ENCODE results near the gene TTC4. TPM values are rescaled to one million over a fixed set of nuclear protein-coding genes. Genes with fewer than 3 reads are reported as not detected.
A peak's percentile ranks its signal among the peaks of the same experiment; 100 is the strongest.
"Not testable (repeated sequence)": the region's sequence is repeated elsewhere in the genome, so short reads cannot be mapped to it uniquely, and the experiment has no call there.

The TTC4 gene
- total RNA-seq, 1 donor from 2014 or later, result 16.4 TPM

DNA sequence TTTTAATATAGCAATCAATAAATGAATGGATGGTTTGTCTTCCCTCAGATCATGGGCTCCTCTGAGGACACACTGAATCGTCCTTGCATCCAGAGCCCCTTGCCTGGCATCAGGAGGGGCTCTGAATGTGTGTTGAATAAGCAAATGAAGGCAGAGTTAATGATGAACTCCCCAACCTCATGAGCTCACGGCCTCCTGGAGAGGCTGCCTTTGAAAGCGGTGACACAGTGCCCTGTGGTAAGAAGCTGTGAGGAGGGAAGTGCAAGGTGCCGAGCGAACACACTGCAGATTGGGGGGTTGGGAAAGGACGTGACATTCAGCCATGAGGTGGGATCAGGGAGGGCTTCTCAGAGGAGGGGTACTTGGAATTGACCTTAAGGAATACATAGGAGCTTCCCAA is 51.9 kb downstream of the TTC4 start:
- Histone ChIP-seq H3K27ac (no peak overlapping the region), H3K4me1 (no peaks in the 10 kb centered on the region), H3K4me3 (no peak overlapping the region), H3K27me3 (no peaks in the 10 kb centered on the region), H3K9me3 (no peaks in the 10 kb centered on the region), H3K36me3 (no peaks in the 10 kb centered on the region)
- ATAC-seq (no peak), DNase-seq (no peak)
- TF ChIP-seq CTCF (IDR thresholded peaks at IDR 0.05), result no peak
- intact Hi-C loops (cut with DNase I), result no loop called here

GRCh38 chr1:54768093-54768492 is 52.4 kb downstream of the TTC4 start:
- no peaks in the 10 kb centered on the region for H3K27me3 ChIP-seq
- intact Hi-C loops (cut with DNase I), result no loop called here
- H3K4me3 ChIP-seq, result no peak overlapping the region
- no peak for DNase-seq
- H3K9me3 ChIP-seq, result no peaks in the 10 kb centered on the region
- H3K27ac ChIP-seq, result no peak overlapping the region
- no peaks in the 10 kb centered on the region for H3K36me3 ChIP-seq
- TF ChIP-seq CTCF (IDR thresholded peaks at IDR 0.05), result no peak
- no peak for ATAC-seq
- no peaks in the 10 kb centered on the region for H3K4me1 ChIP-seq

DNA sequence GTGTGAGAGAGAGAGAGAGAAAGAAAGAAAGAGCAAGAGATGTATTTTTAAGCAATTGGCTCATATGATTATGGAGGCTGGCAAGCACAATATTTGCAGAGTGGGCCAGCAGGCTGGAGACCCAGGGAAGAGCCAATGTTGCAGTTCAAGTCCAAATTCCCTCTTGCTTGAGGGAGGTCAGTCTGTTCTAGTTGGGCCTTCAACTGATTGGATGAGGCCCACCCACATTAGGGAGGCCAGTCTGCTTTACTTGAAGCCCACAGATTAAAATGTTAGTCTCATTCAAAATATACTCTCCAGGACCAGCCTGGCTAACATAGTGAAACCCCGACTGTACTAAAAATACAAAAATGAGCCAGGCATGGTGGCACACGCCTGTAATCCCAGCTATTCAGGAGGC is 57.3 kb downstream of the TTC4 start:
- no peaks in the 10 kb centered on the region for H3K4me1 ChIP-seq
- TF ChIP-seq CTCF (IDR thresholded peaks at IDR 0.05), result no peak
- no peaks in the 10 kb centered on the region for H3K9me3 ChIP-seq
- no peaks in the 10 kb centered on the region for H3K36me3 ChIP-seq
- DNase-seq (no peak), ATAC-seq (no peak)
- no peak overlapping the region for H3K4me3 ChIP-seq
- no peaks in the 10 kb centered on the region for H3K27me3 ChIP-seq
- no peak overlapping the region for H3K27ac ChIP-seq
- intact Hi-C loops (cut with DNase I), result no loop called here

- Histone ChIP-seq H3K36me3 (no peaks in the 10 kb centered on the region), H3K27me3 (no peaks in the 10 kb centered on the region), H3K4me1 (no peaks in the 10 kb centered on the region), H3K4me3 (no peak overlapping the region), H3K9me3 (no peaks in the 10 kb centered on the region), H3K27ac (no peak overlapping the region)
- peak; percentile 49 for ATAC-seq
- no peak for TF ChIP-seq CTCF (IDR thresholded peaks at IDR 0.05)
- intact Hi-C loops (cut with DNase I), result no loop called here
- no peak for DNase-seq
Observed at GRCh38 chr1:54774820-54775498, 59.3 kb downstream of the TTC4 start.

DNA sequence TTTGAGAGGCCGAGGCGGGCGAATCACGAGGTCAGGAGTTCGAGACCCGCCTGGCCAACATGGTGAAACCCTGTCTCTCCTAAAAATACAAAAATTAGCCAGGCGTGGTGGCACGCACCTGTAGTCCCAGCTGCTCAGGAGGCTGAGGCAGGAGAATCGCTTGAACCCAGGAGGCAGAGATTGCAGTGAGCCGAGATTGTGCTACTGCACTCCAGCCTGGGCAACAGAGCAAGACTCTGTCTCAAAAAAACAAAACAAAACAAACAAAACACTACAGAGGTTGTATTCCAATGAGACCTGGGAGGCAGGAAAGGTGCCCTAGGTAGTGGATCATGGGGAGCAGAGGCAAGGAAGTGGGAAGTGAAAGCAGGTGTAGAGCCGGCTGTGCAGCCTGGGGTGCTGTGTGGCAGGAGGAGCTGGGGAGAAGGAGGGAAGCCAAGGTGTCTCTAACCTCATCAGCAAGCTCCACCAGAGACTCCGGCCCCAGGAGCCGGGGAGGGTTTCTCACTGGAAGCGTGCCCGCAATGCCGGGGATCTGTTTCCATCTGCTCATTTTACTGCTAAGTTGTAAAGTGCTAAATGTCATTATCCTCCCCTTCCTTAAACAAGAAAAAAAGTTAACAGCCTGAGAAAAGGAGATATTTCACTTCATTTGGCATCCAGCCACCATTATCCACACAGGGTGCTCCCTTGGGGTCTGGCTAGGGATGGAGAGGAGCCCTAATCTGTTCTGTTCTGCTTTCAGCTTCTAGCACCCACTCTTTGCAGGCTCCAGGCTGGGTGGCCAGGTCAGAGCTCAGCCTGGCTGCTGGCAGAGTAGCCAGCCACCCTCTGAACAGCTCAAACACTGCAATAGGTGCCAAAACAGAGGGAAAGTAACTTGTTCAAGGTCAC is 60.4 kb downstream of the TTC4 start:
- ATAC-seq; H3K9me3 ChIP-seq; H3K36me3 ChIP-seq; H3K4me3 ChIP-seq; intact Hi-C loops (cut with DNase I); H3K4me1 ChIP-seq; H3K27me3 ChIP-seq; DNase-seq; H3K27ac ChIP-seq: not testable (repeated sequence)

- Histone ChIP-seq H3K27ac (no peak overlapping the region), H3K36me3 (no peaks in the 10 kb centered on the region), H3K4me3 (no peak overlapping the region), H3K27me3 (no peaks in the 10 kb centered on the region), H3K4me1 (no peaks in the 10 kb centered on the region), H3K9me3 (no peaks in the 10 kb centered on the region)
- no peak for TF ChIP-seq CTCF (IDR thresholded peaks at IDR 0.05)
- ATAC-seq (no peak), DNase-seq (no peak)
- intact Hi-C loops (cut with DNase I), result no loop called here
Observed at GRCh38 chr1:54777011-54777410, 61.4 kb downstream of the TTC4 start.
